GM23338 (cell line): Measurements from ENCODE around the gene SHC4. TPM values are rescaled to one million over a fixed set of nuclear protein-coding genes. Genes with fewer than 3 reads are reported as not detected.

ENCODE experiments used
- ATAC-seq: fragments of 200-7000 bp; cut with Tn5 transposase; 3 replicates; pipeline ENCODE4 v1.9.1; 2020
- DNase-seq: peaks from one replicate; pipeline ENCODE4 v3.0.0-alpha.2; 2015; ENCODE audit warnings: low spot score
- H2AFZ ChIP-seq: fragments of 200-600 bp; sonication (generic); 2 replicates; pipeline ENCODE4 v1.8.0; 2016; ENCODE audit warnings: antibody characterized with exemption, mild to moderate bottlenecking, moderate library complexity
- H3F3A ChIP-seq: fragments of 200-600 bp; sonication (generic); replicated peaks from 2 replicates; pipeline ENCODE4 v1.8.0; 2017; ENCODE audit warnings: antibody characterized with exemption, mixed run types, low read depth
- H3K27ac ChIP-seq: fragments of 200-600 bp; sonication (generic); 2 replicates; pipeline ENCODE4 v1.6.1; 2016; ENCODE audit warnings: low read depth
- H3K27me3 ChIP-seq: fragments of 200-600 bp; sonication (generic); 2 replicates; pipeline ENCODE4 v1.8.0; 2016; ENCODE audit warnings: mild to moderate bottlenecking, mixed run types, moderate library complexity; ENCODE audit not compliant: insufficient read depth
- H3K36me3 ChIP-seq: fragments of 200-600 bp; sonication (generic); 2 replicates; pipeline ENCODE4 v1.8.0; 2016; ENCODE audit warnings: mild to moderate bottlenecking; ENCODE audit not compliant: insufficient read depth
- H3K4me1 ChIP-seq: fragments of 200-600 bp; sonication (generic); 2 replicates; pipeline ENCODE4 v1.8.0; 2016; ENCODE audit warnings: mild to moderate bottlenecking, moderate library complexity; ENCODE audit not compliant: insufficient read depth
- H3K4me2 ChIP-seq: fragments of 200-600 bp; sonication (generic); 2 replicates; pipeline ENCODE4 v1.7.1; 2017; ENCODE audit warnings: mixed run types
- H3K4me3 ChIP-seq: fragments of 200-600 bp; sonication (generic); 2 replicates; pipeline ENCODE4 v1.6.1; 2016; ENCODE audit warnings: mixed run types
- H3K79me2 ChIP-seq: fragments of 200-600 bp; sonication (generic); replicated peaks from 2 replicates; pipeline ENCODE4 v1.8.0; 2017; ENCODE audit warnings: mild to moderate bottlenecking; ENCODE audit not compliant: insufficient read depth
- H3K9me2 ChIP-seq: fragments of 200-600 bp; sonication (generic); 2 replicates; pipeline ENCODE4 v1.8.0; 2017; ENCODE audit not compliant: insufficient read depth
- H4K20me1 ChIP-seq: fragments of 200-600 bp; sonication (generic); replicated peaks from 2 replicates; pipeline ENCODE4 v1.8.0; 2017; ENCODE audit warnings: mild to moderate bottlenecking; ENCODE audit not compliant: insufficient read depth
- H3K27ac Mint-ChIP-seq: 2 replicates; pipeline ENCODE4 v1.8.0; 2020; ENCODE audit warnings: inconsistent platforms, mild to moderate bottlenecking, moderate library complexity, mixed read lengths
- H3K27me3 Mint-ChIP-seq: 3 replicates; pipeline ENCODE4 v1.8.0; 2022; ENCODE audit warnings: low read depth, mild to moderate bottlenecking, moderate library complexity, mixed read lengths, inconsistent platforms; ENCODE audit not compliant: insufficient read depth, poor library complexity
- H3K36me3 Mint-ChIP-seq: 3 replicates; pipeline ENCODE4 v1.8.0; 2021; ENCODE audit warnings: low read depth, mild to moderate bottlenecking, inconsistent platforms, moderate library complexity, mixed read lengths
- H3K4me1 Mint-ChIP-seq: 3 replicates; pipeline ENCODE4 v1.8.0; 2020; ENCODE audit warnings: mild to moderate bottlenecking, inconsistent platforms, mixed read lengths
- H3K4me3 Mint-ChIP-seq: 3 replicates; pipeline ENCODE4 v1.8.0; 2021; ENCODE audit warnings: moderate library complexity, mild to moderate bottlenecking, inconsistent platforms, mixed read lengths
- H3K9me3 Mint-ChIP-seq: 3 replicates; pipeline ENCODE4 v1.8.0; 2020; ENCODE audit warnings: moderate library complexity, mild to moderate bottlenecking, inconsistent platforms, mixed read lengths
- CREB1 ChIP-seq: fragments of 250-450 bp; sonication (Bioruptor Pico); IDR thresholded peaks from 2 replicates; pipeline ENCODE4 v1.5.0; 2020; ENCODE audit warnings: low read depth, mild to moderate bottlenecking, moderate library complexity
- EZH2phosphoT487 ChIP-seq: fragments of 200-600 bp; sonication (generic); IDR thresholded peaks from one replicate; pipeline ENCODE4 v1.8.1; 2018; ENCODE audit warnings: antibody characterized with exemption; ENCODE audit not compliant: unreplicated experiment
- JUNB ChIP-seq: IDR thresholded peaks from one replicate; pipeline ENCODE4 v1.6.1; 2016; ENCODE audit warnings: antibody characterized with exemption; ENCODE audit not compliant: unreplicated experiment
- NANOG ChIP-seq: IDR thresholded peaks from 2 replicates; pipeline ENCODE4 v1.6.1; 2016; ENCODE audit warnings: antibody characterized with exemption, borderline replicate concordance
- POLR2AphosphoS5 ChIP-seq: IDR thresholded peaks from 2 replicates; pipeline ENCODE4 v1.6.1; 2016; ENCODE audit warnings: antibody characterized with exemption, low read depth
- STAT1 ChIP-seq: IDR thresholded peaks from one replicate; pipeline ENCODE4 v1.6.1; 2016; ENCODE audit warnings: antibody characterized with exemption; ENCODE audit not compliant: unreplicated experiment
- ZNF114 ChIP-seq: fragments of 250-450 bp; sonication (Bioruptor Pico); IDR thresholded peaks from 2 replicates; pipeline ENCODE4 v1.5.0; 2020; ENCODE audit warnings: mild to moderate bottlenecking, moderate library complexity
- ZNF331 ChIP-seq: fragments of 250-450 bp; sonication (Bioruptor Pico); IDR thresholded peaks from 2 replicates; pipeline ENCODE4 v1.5.0; 2020; ENCODE audit warnings: low read depth, mild to moderate bottlenecking, moderate library complexity
- ZNF462 ChIP-seq: fragments of 250-450 bp; sonication (Bioruptor Pico); IDR thresholded peaks from 2 replicates; pipeline ENCODE4 v1.5.0; 2020; ENCODE audit warnings: mild to moderate bottlenecking, moderate library complexity
- polyA plus RNA-seq: library from polyadenylated mRNA; unstranded; fragments of >200 nt; fragmentation: Nextera tagmentation; extraction: Ambion mirVana; gene quantifications from 2 replicates; pipeline ENCODE4 v1.2.1, GENCODE V29; 2016
- total RNA-seq: library from RNA; depleted of rRNA; stranded (reverse); fragments of >200 nt; shearing (Covaris generic); gene quantifications from 2 replicates; pipeline ENCODE4 v1.2.3, GENCODE V29; 2014

The SHC4 gene
- total and polyA plus RNA-seq, 2 experiments from 2014 or later, result 0.21 to 0.32 TPM

GRCh38 chr15:48845123-48845522 lies 118.6 kb downstream of the SHC4 start:
- Histone ChIP-seq H3K9me2 (peaks cover 9% of the 10 kb centered on the region), H3F3A (no peaks in the 10 kb centered on the region), H3K4me2 (no peak overlapping the region), H3K27me3 (no peaks in the 10 kb centered on the region), H3K79me2 (no peaks in the 10 kb centered on the region), H2AFZ (no peak overlapping the region), H3K36me3 (no peaks in the 10 kb centered on the region), H3K4me1 (no peaks in the 10 kb centered on the region), H3K27ac (no peak overlapping the region), H4K20me1 (no peaks in the 10 kb centered on the region), H3K4me3 (no peak overlapping the region)
- H3K27me3 Mint-ChIP-seq, result no peaks in the 10 kb centered on the region
- no peak overlapping the region for H3K27ac Mint-ChIP-seq
- no peak overlapping the region for H3K4me3 Mint-ChIP-seq
- ATAC-seq (no peak), DNase-seq (no peak)
- no peaks in the 10 kb centered on the region for H3K36me3 Mint-ChIP-seq
- TF ChIP-seq EZH2phosphoT487, result no peak
- TF ChIP-seq POLR2AphosphoS5, result no peak
- no peak for TF ChIP-seq CREB1
- TF ChIP-seq STAT1, result no peak
- no peak for TF ChIP-seq ZNF114 (CRISPR knock-in tag)
- TF ChIP-seq ZNF331, result no peak
- TF ChIP-seq ZNF462, result no peak
- H3K9me3 Mint-ChIP-seq, result no peaks in the 10 kb centered on the region
- no peaks in the 10 kb centered on the region for H3K4me1 Mint-ChIP-seq

- Histone ChIP-seq H2AFZ (no peak overlapping the region), H3K27me3 (no peaks in the 10 kb centered on the region), H3K36me3 (no peaks in the 10 kb centered on the region), H3K4me1 (no peaks in the 10 kb centered on the region), H3K4me3 (no peak overlapping the region), H3K27ac (no peak overlapping the region), H3K79me2 (no peaks in the 10 kb centered on the region), H4K20me1 (no peaks in the 10 kb centered on the region), H3K4me2 (no peak overlapping the region), H3F3A (no peaks in the 10 kb centered on the region), H3K9me2 (peaks cover 8% of the 10 kb centered on the region; the same call in 1 of the 2 replicates)
- Mint-ChIP-seq H3K9me3 (no peaks in the 10 kb centered on the region; the same call in 2 of the 3 replicates), H3K27me3 (no peaks in the 10 kb centered on the region), H3K4me1 (no peaks in the 10 kb centered on the region), H3K27ac (no peak overlapping the region), H3K36me3 (no peaks in the 10 kb centered on the region), H3K4me3 (no peak overlapping the region)
- DNase-seq (no peak), ATAC-seq (no peak)
- TF ChIP-seq EZH2phosphoT487 (no peak), NANOG (no peak), JUNB (no peak)
These were observed 121.2 kb downstream of the SHC4 start for GRCh38 chr15:48842501-48842900.
